Coronary artery (tissue), 2 donors: ENCODE measurements around the gene DPEP1.

Source experiments
- DNase-seq: peaks from one replicate; pipeline ENCODE4 v3.0.0-alpha.2; 2017; ENCODE audit warnings: low spot score
- H3K27ac ChIP-seq, 2 donors: fragments of 200-600 bp; sonication (generic); one replicate each; pipeline ENCODE4 v1.5.1; 2016 to 2019
- H3K4me3 ChIP-seq: fragments of 200-600 bp; sonication (generic); 2 replicates; pipeline ENCODE4 v1.5.1; 2016; ENCODE audit warnings: mild to moderate bottlenecking, moderate library complexity
- TF ChIP-seq, protein P1 (sequence below): fragments of 200-600 bp; sonication (generic); IDR thresholded peaks from one replicate; pipeline ENCODE4 v1.5.1; 2019; ENCODE audit warnings: antibody characterized with exemption

Gene DPEP1

DNA sequence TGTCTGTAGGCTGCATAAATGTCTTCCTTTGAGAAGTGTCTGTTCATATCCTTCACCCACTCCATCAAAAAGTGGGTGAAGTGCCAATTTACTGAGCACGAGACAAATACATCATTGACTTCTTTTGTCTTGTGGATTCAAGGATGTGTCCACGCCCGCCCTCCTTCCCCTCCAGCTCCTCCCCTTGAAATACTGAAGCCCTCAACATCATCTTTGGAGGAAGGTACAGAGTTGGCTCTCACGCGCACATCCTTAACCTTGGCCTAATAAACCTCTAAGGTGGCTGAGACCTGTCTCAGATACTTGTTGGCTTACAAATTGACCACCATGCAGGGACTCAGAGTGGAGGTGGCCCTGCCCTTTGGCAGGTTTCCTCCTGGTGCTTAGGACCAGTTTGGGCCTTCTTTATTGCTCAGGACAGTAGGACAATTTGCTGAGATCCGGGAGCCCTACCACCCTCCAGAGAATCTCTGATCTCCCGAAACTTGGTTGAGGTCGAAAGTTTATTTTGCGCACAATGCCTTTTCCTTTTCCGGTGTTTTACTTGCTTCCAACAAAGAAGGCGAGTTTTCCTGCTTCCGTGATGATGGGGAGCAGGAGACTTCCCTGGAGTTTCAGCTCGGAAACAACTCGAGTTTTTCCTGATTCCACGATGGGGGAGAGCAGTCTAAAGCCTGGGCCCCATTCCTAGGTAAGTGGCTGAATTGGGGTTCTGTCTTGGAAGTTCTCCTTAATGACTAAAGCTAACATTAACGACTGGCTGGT is 58.9 kb downstream of the DPEP1 start:
- no peak for DNase-seq
- TF ChIP-seq, protein P1, sequence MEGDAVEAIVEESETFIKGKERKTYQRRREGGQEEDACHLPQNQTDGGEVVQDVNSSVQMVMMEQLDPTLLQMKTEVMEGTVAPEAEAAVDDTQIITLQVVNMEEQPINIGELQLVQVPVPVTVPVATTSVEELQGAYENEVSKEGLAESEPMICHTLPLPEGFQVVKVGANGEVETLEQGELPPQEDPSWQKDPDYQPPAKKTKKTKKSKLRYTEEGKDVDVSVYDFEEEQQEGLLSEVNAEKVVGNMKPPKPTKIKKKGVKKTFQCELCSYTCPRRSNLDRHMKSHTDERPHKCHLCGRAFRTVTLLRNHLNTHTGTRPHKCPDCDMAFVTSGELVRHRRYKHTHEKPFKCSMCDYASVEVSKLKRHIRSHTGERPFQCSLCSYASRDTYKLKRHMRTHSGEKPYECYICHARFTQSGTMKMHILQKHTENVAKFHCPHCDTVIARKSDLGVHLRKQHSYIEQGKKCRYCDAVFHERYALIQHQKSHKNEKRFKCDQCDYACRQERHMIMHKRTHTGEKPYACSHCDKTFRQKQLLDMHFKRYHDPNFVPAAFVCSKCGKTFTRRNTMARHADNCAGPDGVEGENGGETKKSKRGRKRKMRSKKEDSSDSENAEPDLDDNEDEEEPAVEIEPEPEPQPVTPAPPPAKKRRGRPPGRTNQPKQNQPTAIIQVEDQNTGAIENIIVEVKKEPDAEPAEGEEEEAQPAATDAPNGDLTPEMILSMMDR, result no peak
- peak overlapping the region in 1 of 2 donors; percentile 28 for H3K27ac ChIP-seq
- no peak overlapping the region for H3K4me3 ChIP-seq

DNA sequence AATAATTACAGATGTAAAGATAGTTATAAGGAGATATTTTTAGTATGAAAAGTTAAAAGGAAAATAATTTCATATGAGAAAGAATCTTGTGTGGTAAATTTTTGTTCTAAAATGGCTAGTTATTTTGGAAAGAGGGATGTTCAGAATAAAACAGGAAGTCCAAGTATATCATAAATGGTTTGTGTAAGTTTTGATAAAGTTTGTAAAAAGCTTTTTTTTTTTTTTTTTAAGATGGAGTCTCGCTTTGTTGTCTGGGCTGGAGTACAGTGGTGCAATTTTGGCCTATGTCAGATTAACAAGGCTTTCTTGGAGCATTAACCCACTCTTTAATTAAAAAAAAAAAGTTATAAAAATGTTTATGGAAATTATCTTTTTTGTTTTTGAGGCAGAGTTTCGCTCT is 64.8 kb downstream of the DPEP1 start:
- DNase-seq, result no peak
- TF ChIP-seq, protein P1, result no peak
- no peak overlapping the region for H3K27ac ChIP-seq
- no peak overlapping the region for H3K4me3 ChIP-seq

DNA sequence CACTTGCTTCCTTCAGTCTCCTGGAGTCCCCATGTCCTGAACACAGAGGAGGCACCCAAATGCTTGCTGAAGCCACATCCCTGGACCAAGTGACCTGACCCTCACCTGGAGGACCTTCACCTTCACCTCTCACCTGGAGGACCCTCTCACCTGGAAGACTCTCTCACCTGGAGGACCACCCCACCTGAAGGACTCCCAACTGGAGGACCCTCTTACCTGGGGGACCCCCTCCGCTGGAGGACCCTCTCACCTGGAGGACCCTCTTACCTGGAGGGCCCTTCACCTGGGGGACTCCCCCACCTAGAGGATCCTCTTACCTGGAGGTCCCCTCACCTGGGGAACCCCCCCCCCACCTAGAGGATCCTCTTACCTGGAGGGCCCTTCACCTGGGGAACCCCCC is 72.5 kb downstream of the DPEP1 start:
- TF ChIP-seq, protein P1, result no peak
- no peak for DNase-seq
- peak overlapping the region; percentile 91 for H3K4me3 ChIP-seq
- H3K27ac ChIP-seq, result no peak overlapping the region

DNA sequence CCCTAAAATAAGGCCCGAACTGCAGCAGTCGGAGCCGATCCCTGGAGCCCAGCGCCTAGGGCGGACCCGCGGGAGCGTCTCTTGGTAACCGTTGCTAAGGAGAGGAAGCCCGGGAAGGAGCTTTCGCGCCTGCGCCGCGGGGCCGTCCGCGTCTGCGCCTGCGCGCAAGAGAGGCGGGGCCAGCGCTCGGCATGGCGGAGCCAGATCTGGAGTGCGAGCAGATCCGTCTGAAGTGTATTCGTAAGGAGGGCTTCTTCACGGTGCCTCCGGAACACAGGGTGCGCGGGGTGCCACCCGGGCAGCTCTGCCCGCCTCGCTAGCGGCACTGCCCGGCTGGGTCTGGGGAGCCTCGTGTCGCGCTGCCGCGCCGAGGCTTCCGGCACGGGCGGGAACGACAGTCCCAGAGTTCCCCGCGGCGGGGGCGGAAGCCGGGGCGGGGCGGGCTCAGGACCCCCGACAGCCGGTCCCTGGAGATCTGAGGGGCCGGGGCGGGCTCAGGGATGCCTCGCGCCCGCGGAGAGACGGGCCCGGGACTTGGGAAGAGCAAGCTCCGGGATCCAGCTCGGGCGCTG is 73.2 kb downstream of the DPEP1 start, which contains the start of gene CDK10:
CDK10 (plus strand) TSS at position 170 of the 572 bp plus-strand sequence; CDS start at position 192, 22 bp downstream.
- Histone ChIP-seq H3K4me3 (peak within 1 kb of the TSS; percentile 91), H3K27ac (peak within 1 kb of the TSS; percentile 58 to 92)
- TF ChIP-seq, protein P1, result no peak
- peak; percentile 91 for DNase-seq

DNA sequence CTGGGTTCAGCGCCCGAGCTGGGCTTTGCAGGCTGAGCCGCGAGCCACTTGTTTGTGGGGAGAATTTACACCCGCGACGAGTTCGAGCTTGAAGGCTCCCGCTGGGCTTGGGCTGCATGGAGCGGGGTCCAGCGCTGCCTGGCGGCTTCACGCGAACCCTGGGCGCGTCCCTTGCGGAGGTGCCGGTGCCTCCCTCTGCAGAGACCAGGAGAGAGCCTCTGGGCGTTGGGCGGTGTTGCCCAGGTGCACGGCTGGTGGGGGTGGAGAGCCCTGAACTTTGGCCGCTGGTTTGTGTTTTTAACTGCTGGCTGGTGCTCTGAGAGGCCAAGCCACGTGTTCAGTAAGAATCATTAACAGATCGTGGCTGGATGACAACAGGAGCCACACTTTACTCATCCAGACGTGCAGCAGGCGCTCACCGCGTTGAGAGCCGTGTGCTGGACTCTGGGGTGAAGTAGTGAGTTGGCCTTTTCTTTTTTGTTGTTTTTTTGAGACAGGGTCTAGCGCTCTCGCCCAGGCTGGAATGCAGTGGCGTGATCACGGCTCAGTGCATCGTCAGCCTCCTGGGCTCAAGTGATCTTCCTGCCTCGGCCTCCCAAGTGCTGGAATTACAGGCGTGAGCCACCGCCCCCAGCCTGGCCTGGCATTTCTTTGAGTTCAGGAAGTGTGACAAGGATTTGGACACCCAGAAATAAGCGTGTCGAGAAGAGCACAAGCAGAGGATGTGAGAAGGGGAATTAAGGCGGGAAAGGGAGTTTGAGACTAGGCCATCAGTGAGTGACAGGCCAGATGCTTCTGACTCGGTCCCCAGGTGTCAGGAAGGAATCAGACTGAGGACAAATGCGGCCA is 73.9 kb downstream of the DPEP1 start:
- TF ChIP-seq, protein P1, result no peak
- Histone ChIP-seq H3K4me3 (peak overlapping the region; percentile 91), H3K27ac (peak overlapping the region; percentile 58 to 92)
- peak; percentile 73 for DNase-seq
